Measurements from ENCODE around the gene ADRA1B.
"Not testable (repeated sequence)": the region's sequence is repeated elsewhere in the genome, so short reads cannot be mapped to it uniquely, and the experiment has no call there.

The ADRA1B gene

DNA sequence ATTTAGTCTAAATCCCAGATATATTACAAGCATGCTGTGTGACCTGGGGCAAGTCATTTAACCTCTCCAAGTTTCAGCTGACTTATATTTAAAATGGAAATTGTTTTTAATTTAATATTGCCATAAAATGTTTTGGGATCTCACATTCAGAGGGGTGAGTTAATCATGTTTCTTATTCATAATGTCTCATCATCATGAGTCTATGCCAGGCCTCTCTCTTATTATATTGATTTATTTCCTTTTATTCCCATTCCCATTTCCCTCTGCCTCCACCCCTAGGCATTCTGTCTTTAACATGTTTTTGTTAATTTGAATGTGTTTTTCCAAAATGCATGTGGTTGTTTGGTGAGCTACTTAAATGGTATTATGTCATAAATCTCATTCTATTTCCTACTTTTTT lies 53.7 kb downstream of the ADRA1B start:
- no peak for DNase-seq (ENCODE audit: low spot score)

DNA sequence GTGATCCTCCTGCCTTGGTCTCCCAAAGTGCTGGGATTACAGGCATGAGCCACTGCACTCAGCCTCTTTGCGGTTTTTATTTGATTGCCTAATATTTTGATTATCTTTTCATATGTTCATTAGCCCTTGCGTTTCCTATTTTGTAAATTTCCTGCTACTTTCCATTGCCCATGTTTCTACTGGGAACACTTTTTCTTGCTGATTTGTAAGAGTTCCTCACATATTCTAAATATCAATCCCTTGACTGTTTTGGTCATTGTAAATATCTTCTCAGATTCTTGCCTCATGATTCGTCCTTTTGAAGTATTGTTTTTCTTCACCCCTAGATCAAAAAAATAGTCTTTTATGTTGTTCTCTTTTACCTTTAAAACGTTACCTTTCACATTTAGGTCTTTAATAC lies 54.8 kb downstream of the ADRA1B start:
- DNase-seq (ENCODE audit: low spot score), result no peak

DNA sequence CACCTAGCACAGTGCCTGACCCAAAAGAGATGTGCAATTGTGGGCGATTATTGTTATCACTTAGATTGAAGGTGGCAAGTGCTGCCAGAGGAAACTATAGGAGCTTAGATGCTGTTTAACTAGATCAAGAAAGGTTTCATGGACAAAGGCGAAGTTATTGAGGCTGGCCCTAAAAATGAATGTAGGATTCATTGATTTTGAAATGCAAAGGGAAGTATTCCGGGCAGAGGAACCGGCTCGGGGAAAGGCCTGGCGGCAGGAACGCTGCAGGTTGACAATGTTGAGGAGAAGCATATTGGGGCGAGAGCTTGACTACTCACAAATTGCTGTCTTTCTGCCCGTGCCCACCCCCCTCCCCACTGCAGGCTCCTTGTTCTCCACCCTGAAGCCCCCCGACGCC lies 55.2 kb downstream of the ADRA1B start:
- no peak for DNase-seq (ENCODE audit: low spot score)

GRCh38 chr5:159971931-159972461 lies 55.7 kb downstream of the ADRA1B start:
- DNase-seq (ENCODE audit: low spot score), result no peak

DNA sequence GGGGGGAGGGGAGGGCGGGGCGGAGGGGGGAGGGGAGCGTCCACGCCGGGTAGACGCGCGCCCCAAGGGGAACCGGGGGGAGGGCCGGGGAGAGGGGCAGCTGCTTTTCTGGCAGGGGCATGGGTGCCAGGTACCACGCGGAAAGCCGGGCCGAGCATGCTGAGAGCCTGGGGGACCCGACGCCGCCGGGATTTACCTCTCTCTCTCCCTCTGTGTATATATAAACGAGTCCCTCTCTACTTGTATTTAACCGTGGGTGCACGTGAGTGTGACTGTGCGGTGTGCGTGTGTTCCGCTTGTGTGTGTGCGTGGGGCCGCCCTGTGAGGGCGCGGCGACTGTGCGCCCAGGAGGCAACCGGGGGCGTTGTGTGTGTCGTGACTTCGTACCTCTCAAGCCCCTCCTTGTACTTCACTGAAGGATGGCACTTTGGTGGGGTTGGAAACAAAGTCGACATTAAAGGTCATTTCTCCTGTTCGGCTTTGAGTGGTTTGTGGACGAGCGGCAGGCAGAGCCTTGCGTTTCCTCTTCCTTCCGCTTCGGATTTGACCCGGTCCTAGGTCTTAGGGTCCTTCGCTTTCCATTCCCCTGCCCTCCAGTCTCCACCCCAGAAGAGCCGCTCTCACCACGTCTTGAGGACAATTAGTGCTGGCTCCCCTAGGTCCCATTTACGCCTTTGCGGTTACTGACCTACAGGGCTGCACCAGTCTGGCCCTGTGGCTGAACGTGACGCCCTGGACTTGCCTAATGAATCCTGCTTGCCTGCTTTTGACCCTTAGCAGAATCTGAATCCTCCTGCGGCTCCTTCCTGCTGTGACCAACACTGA lies 56.5 kb downstream of the ADRA1B start:
- no peak for DNase-seq (ENCODE audit: low spot score)

- DNase-seq (ENCODE audit: low spot score), result no peak
Measured at GRCh38 chr5:159975462-159976019, 59.3 kb downstream of the ADRA1B start.

GRCh38 chr5:159976921-159977320 lies 60.6 kb downstream of the ADRA1B start:
- no peak for DNase-seq (ENCODE audit: low spot score)

DNA sequence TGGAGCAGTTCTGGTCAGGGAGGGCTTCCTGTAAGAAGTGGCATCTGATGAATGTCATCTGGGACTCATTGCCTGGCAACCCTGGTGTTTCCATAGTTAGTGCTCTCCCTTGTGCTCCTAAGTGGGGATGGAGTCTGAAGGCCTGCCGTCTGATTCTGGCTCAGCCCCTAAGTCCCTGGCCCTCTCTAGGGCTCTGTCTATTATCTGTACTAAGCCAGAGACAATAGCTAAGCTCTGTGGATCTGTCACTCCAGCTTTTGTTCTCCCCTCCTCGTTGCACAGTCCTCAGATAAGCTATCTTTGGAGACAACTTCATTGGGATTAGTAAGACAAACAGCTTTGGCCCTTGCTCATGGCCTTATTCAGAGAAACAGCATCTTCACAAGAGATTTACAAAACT lies 62.1 kb downstream of the ADRA1B start:
- no peak for DNase-seq (ENCODE audit: low spot score)

DNA sequence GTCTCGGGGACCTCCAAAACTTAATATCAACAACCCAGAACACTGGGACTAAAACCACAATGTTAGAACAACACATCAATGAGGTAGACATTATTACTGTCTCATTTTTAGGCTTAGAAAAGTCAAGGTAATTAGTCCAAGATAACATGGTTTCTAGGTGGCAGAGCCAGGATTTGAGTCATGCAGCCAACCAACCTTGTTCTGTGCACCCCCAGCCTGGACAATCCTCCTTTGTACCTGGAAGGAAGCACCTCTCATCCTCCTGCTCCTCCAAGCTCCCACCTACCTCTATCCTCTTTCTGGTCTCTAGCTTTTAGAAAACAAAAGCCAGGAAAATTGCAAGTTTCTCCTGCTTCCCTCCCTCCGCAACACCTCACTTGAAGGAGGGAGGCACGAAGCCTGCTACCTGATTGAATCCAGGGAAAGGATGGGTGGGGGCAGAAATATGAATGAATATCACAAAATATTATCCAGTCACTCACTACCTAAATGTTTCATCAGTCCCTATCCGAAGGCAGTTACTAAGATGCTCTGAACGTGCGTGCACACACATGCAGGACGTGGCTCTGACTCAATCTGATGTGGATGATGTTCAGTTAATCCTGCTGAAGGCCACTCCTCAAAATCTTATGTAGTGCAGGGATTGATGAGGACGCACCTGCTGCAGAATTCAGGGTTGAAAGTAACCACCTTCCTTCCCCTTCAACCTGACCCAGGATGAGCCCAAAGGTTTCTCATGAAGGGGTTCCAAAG lies 66.3 kb downstream of the ADRA1B start:
- no peak for DNase-seq (ENCODE audit: low spot score)

DNA sequence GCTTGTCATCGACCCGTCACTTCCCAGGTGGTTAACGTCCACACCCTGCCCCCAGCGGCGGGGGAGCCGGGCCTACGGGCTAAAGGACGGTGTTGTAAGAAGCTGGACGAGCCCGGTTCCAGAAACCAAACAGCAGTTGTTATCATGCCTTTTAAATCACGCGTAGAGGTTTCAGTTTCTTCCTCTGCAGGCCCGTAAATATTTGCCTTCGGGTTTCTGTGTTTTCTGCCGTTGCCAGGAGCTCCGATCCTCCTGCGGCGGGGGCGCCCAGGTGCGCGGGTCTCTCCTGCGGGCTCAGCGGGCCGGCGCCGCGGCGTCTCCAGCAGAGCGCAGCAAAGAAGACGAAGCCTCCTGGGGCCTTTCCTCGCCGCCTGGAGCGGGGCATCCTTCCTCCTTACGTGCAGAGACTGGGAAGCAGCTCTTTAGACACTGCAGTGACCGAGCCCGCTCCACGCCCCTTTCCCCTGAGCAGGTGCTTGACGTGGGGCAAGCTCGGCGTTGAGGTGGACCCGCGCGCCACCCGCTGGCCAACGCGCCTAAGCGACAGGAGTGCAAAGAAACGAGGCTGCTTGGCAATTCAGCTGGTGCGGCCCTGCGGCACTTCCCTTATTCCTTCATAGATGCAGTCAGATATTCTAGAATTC lies 70.9 kb downstream of the ADRA1B start:
- DNase-seq (ENCODE audit: low spot score), result peak; percentile 29

DNA sequence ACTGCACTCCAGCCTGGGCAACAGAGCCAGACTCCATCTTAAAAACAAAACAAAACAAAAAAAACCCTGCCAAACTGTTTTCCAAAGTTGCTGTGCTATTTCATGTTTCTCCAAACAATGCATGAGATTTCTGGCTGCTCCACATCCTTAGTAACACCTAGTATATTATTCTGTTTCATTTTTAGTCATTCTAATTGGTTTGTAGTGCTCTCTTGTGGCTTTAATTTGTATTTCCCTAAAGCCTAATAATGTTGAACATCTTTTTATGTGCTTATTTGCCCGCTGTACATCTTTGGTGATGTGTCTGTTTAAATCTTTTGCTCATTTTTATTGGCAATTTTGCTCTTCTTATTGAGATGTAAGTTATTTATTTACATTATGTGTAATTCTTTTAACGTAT lies 74.2 kb downstream of the ADRA1B start:
- DNase-seq (ENCODE audit: low spot score), result no peak

GRCh38 chr5:159992566-159992965 lies 76.3 kb downstream of the ADRA1B start:
- DNase-seq (ENCODE audit: low spot score), result no peak

- DNase-seq (ENCODE audit: low spot score), result no peak
Measured at GRCh38 chr5:159993194-159993593, 76.9 kb downstream of the ADRA1B start.

DNA sequence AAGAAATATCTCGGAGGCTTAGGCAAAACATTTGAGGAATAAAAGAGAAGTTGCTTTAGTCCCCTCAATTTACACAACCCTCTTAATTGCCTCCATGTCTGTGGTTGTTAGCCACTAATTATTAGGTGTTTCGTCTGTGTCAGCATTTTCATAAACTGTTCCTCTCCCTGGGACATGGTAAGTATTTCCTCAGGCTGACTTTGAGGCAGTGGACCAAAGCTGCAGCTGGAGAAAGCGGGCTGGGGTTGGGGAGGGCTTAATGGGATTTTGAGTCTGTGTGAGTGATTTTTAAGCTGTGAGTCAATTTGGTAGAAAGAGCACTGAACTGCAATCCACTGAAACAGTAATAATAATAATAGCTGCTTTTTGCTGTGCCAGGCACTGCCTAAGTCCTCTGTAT lies 79.6 kb downstream of the ADRA1B start:
- DNase-seq (ENCODE audit: low spot score), result no peak

GRCh38 chr5:160001457-160001856 lies 85.2 kb downstream of the ADRA1B start:
- DNase-seq (ENCODE audit: low spot score), result no peak

- no peak for DNase-seq (ENCODE audit: low spot score)
Measured at GRCh38 chr5:160007514-160007913, 91.2 kb downstream of the ADRA1B start.

GRCh38 chr5:160008529-160008876 lies 92.2 kb downstream of the ADRA1B start:
- DNase-seq (ENCODE audit: low spot score), result not testable (repeated sequence)

DNA sequence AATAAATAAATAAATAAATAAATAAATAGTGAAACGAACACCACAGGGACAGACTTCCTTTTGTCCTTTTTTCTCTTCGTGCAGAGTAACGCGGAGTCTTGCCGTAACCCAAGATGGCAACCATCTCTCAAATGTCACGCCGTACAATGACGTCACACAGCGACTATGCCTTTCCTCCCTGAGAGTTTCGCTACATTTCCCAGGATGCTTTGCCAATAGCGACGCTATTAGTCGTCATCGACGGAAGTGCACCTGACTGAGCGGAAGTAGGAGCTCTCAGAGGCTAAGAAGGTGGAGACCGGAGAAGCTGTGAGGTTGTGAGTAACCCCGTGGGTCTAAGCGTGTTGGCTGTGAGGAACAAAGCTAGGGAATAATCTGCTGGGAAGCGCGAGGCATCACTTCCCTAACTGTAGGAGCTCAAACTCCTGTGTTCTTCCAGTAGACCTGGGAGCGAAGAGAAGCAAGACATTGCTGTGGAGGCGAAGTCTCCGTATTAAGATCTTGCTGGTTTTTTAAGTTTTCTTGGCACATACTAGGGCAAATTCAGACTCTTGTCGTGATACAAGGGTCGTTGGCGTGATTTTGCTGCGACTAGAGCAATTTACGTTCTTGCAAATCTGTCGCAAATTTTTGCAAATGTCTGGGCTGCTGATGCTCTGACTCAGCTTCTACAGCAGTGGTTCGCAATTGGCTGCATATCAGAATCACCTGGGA lies 92.8 kb downstream of the ADRA1B start, which contains the start of gene TTC1:
TTC1 (plus strand) TSS at position 263 of the 714 bp plus-strand sequence. CDS start 1,390 bp downstream, outside the sequence.
- peak; percentile 99 for DNase-seq (ENCODE audit: low spot score)

- DNase-seq (ENCODE audit: low spot score), result no peak
Measured at GRCh38 chr5:160009591-160009989, 93.3 kb downstream of the ADRA1B start.

GRCh38 chr5:160011471-160011870 lies 95.2 kb downstream of the ADRA1B start:
- DNase-seq (ENCODE audit: low spot score), result no peak

GRCh38 chr5:160014197-160014596 lies 97.9 kb downstream of the ADRA1B start:
- DNase-seq (ENCODE audit: low spot score), result not testable (repeated sequence)

All from globus pallidus (tissue), 1 donor.